ENCODE results near the gene KLK2. TPM values are rescaled to one million over a fixed set of nuclear protein-coding genes. Genes with fewer than 3 reads are reported as not detected.

Gene KLK2
- polyA plus RNA-seq, 1 donor from 2014 or later: not detected

DNA sequence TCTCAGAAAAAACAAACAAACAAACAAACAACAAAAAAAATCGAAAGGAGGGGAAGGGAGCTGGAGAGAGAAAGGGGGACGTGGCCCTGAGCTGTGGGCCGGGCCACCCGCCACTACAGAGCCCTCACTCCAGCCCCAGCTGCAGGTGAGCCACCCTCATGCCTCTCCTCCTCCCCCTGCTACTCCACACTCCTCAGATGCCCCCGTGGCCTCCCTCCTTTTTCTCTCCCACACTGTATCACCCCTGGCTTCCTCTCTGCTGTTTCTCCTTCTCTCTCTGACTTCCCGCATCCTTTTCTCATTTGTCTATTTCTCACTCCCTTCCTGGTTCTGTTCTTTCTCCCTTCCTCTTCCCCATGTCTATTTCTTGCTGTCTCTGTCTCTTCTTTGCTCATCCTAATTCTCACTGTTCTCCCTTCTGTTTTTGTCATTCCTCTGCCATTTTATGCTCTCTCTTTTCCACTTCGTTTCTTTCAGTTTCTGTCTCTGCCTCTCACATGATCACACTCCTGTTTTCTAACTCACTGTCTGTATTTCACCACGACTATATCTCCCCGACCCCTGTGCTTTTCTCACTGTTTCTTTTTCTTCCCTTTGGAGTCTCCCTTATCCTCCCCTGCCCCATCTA, 2.7 kb downstream of the KLK2 start:
- no peak overlapping the region for H3K27ac ChIP-seq (ENCODE audit: low read length)
- H3K9ac ChIP-seq (ENCODE audit: low read length): no peak overlapping the region
- no peaks in the 10 kb centered on the region for H3K27me3 ChIP-seq (ENCODE audit: insufficient read depth, low read depth, low read length)
- H2AFZ ChIP-seq (ENCODE audit: low read depth, low read length): no peak overlapping the region
- H3K9me2 ChIP-seq (ENCODE audit: insufficient read depth, low read length): no peaks in the 10 kb centered on the region
- no peaks in the 10 kb centered on the region for H3F3A ChIP-seq (ENCODE audit: insufficient read depth, low read length, poor library complexity, severe bottlenecking)
- no peak overlapping the region for H3K4me3 ChIP-seq (ENCODE audit: low read length)
- TF ChIP-seq EZH2 (IDR thresholded peaks at IDR 0.05; ENCODE audit: borderline replicate concordance, insufficient read depth, low read length, poor library complexity, severe bottlenecking) (no peak), REST (IDR thresholded peaks at IDR 0.05; ENCODE audit: borderline replicate concordance) (no peak), TAF1 (IDR thresholded peaks at IDR 0.05; ENCODE audit: low read depth) (no peak), MXI1 (conservative IDR thresholded peaks at IDR 0.05; ENCODE audit: poor library complexity, severe bottlenecking) (no peak), POLR2AphosphoS5 (IDR thresholded peaks at IDR 0.05) (no peak), CTCF (IDR thresholded peaks at IDR 0.05; ENCODE audit: poor library complexity, severe bottlenecking) (no peak), SMC3 (conservative IDR thresholded peaks at IDR 0.05; ENCODE audit: poor library complexity) (no peak), RAD21 (conservative IDR thresholded peaks at IDR 0.05) (no peak), EP300 (conservative IDR thresholded peaks at IDR 0.05; ENCODE audit: poor library complexity, severe bottlenecking) (no peak)
- H3K79me2 ChIP-seq (replicated peaks; ENCODE audit: insufficient read depth, low read length): no peaks in the 10 kb centered on the region
- H3K4me2 ChIP-seq (ENCODE audit: low read length): no peak overlapping the region
- H3K9me3 ChIP-seq (ENCODE audit: low read length): no peaks in the 10 kb centered on the region
- no peaks in the 10 kb centered on the region for H3K36me3 ChIP-seq (ENCODE audit: insufficient read depth, low read length)
- H4K20me1 ChIP-seq (ENCODE audit: insufficient read depth): no peaks in the 10 kb centered on the region

GRCh38 chr19:50876456-50876855, 3.2 kb downstream of the KLK2 start:
- H3K9me2 ChIP-seq (ENCODE audit: insufficient read depth, low read length): no peaks in the 10 kb centered on the region
- H3K36me3 ChIP-seq (ENCODE audit: insufficient read depth, low read length): no peaks in the 10 kb centered on the region
- no peaks in the 10 kb centered on the region for H3F3A ChIP-seq (ENCODE audit: insufficient read depth, low read length, poor library complexity, severe bottlenecking)
- no peak overlapping the region for H2AFZ ChIP-seq (ENCODE audit: low read depth, low read length)
- TF ChIP-seq POLR2AphosphoS5 (IDR thresholded peaks at IDR 0.05) (no peak), SMC3 (conservative IDR thresholded peaks at IDR 0.05; ENCODE audit: poor library complexity) (no peak), CTCF (IDR thresholded peaks at IDR 0.05; ENCODE audit: poor library complexity, severe bottlenecking) (no peak), EZH2 (IDR thresholded peaks at IDR 0.05; ENCODE audit: borderline replicate concordance, insufficient read depth, low read length, poor library complexity, severe bottlenecking) (no peak), REST (IDR thresholded peaks at IDR 0.05; ENCODE audit: borderline replicate concordance) (no peak), EP300 (conservative IDR thresholded peaks at IDR 0.05; ENCODE audit: poor library complexity, severe bottlenecking) (no peak), TAF1 (IDR thresholded peaks at IDR 0.05; ENCODE audit: low read depth) (no peak)
- no peaks in the 10 kb centered on the region for H3K27me3 ChIP-seq (ENCODE audit: insufficient read depth, low read depth, low read length)
- no peaks in the 10 kb centered on the region for H4K20me1 ChIP-seq (ENCODE audit: insufficient read depth)
- H3K4me3 ChIP-seq (ENCODE audit: low read length): no peak overlapping the region
- no peak overlapping the region for H3K9ac ChIP-seq (ENCODE audit: low read length)
- H3K79me2 ChIP-seq (replicated peaks; ENCODE audit: insufficient read depth, low read length): no peaks in the 10 kb centered on the region
- H3K4me2 ChIP-seq (ENCODE audit: low read length): no peak overlapping the region
- no peak overlapping the region for H3K27ac ChIP-seq (ENCODE audit: low read length)
- no peaks in the 10 kb centered on the region for H3K9me3 ChIP-seq (ENCODE audit: low read length)

Measured in neural cell (in vitro differentiated cells).